Colonic mucosa (tissue), 4 donors: Measurements from ENCODE around the gene PIPOX. TPM values are rescaled to one million over a fixed set of nuclear protein-coding genes. Genes with fewer than 3 reads are reported as not detected.

ENCODE experiments used
- DNase-seq: peaks from one replicate; pipeline ENCODE4 v3.0.0-alpha.2; 2020
- H3K27ac ChIP-seq: fragments of 200-600 bp; one replicate; pipeline ENCODE4 v1.8.0; 2021
- H3K27me3 ChIP-seq: fragments of 200-600 bp; one replicate; pipeline ENCODE4 v1.8.0; 2021
- H3K36me3 ChIP-seq: fragments of 200-600 bp; one replicate; pipeline ENCODE4 v1.8.0; 2021
- H3K4me1 ChIP-seq: fragments of 200-600 bp; one replicate; pipeline ENCODE4 v1.8.0; 2021; ENCODE audit warnings: mild to moderate bottlenecking
- H3K4me3 ChIP-seq: fragments of 200-600 bp; one replicate; pipeline ENCODE4 v1.8.0; 2021
- H3K9ac ChIP-seq, 2 donors: one replicate each; pipeline ENCODE4 v1.7.0; 2013; ENCODE audit warnings: control low read depth in 2 of 2, low read depth in 2 of 2, low read length in 2 of 2
- H3K9me3 ChIP-seq: fragments of 200-600 bp; one replicate; pipeline ENCODE4 v1.8.0; 2021
- intact Hi-C: fragments of 100-400 bp; cut with DNase I; formaldehyde crosslinking; loops from one replicate; pipeline ENCODE4 v1.14.1; 2022
- total RNA-seq, 2 donors: library from RNA; stranded (reverse); fragmentation: NEBNext Ultra II Directional in 1 of 2; extraction: Animal tissue kit (Norgen Biotek cat#: 25700) in 1 of 2; gene quantifications; one replicate each; pipeline ENCODE4 v1.2.1, GENCODE V29; 2021
- TF ChIP-seq, protein P1 (sequence below): fragments of 200-600 bp; IDR thresholded peaks from one replicate; pipeline ENCODE4 v1.8.0; 2022; ENCODE audit warnings: antibody characterized with exemption, mild to moderate bottlenecking
- donor health status: healthy.
- donor health status: DM: no; HTN: no; CAD: no.
- donor health status: DM: no; HTN: no; CAD: no.

PIPOX gene
- total RNA-seq, 2 donors from 2014 or later: 0.90 to 1.4 TPM

DNA sequence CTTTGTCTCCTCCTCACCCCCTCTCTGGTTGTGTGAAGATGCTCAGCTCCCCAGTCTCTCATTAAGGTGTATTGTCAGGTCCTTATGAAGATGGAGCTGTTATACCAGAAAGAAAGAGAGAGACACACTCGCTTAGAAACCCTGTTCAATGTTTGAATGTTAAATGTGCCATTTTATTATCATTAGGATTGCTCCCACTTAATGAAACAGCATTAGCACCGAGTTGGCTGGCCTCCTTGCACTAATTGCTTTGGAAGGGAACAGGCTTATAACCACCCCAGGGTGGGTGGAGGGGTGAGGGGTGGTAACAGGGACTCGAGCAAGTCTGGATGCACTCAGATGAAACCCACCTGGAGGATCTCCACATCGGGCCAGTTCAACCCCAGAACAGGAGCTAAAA lies 14.4 kb downstream of the PIPOX start:
- intact Hi-C loops: no loop called here
- TF ChIP-seq, protein P1, sequence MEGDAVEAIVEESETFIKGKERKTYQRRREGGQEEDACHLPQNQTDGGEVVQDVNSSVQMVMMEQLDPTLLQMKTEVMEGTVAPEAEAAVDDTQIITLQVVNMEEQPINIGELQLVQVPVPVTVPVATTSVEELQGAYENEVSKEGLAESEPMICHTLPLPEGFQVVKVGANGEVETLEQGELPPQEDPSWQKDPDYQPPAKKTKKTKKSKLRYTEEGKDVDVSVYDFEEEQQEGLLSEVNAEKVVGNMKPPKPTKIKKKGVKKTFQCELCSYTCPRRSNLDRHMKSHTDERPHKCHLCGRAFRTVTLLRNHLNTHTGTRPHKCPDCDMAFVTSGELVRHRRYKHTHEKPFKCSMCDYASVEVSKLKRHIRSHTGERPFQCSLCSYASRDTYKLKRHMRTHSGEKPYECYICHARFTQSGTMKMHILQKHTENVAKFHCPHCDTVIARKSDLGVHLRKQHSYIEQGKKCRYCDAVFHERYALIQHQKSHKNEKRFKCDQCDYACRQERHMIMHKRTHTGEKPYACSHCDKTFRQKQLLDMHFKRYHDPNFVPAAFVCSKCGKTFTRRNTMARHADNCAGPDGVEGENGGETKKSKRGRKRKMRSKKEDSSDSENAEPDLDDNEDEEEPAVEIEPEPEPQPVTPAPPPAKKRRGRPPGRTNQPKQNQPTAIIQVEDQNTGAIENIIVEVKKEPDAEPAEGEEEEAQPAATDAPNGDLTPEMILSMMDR: no peak
- Histone ChIP-seq H3K27me3 (no peaks in the 10 kb centered on the region), H3K4me3 (no peak overlapping the region), H3K9ac (no peak overlapping the region), H3K4me1 (no peaks in the 10 kb centered on the region), H3K36me3 (no peaks in the 10 kb centered on the region), H3K27ac (no peak overlapping the region), H3K9me3 (no peaks in the 10 kb centered on the region)
- DNase-seq: no peak

DNA sequence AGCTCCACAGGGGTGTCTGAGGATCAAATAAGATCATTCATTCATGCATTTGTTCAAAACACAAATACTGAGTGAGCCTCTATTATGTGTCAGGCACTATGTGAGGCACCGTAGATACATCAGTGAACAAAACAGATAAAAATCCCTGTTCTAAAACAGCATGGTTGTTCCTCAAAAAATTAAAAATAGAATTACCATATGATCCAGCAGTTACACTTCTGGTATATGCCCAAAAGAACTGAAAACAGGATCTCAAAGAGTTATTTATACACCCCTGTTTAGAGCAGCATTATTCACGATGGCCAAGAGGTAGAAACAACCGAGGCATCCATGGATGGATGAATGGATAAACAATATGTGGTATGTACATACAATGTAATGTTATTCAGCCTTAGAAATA lies 15.4 kb downstream of the PIPOX start:
- Histone ChIP-seq H3K4me1 (no peaks in the 10 kb centered on the region), H3K27me3 (no peaks in the 10 kb centered on the region), H3K9ac (no peak overlapping the region), H3K27ac (no peak overlapping the region), H3K36me3 (no peaks in the 10 kb centered on the region), H3K4me3 (no peak overlapping the region), H3K9me3 (no peaks in the 10 kb centered on the region)
- intact Hi-C loops: no loop called here
- DNase-seq: no peak
- TF ChIP-seq, protein P1: no peak

DNA sequence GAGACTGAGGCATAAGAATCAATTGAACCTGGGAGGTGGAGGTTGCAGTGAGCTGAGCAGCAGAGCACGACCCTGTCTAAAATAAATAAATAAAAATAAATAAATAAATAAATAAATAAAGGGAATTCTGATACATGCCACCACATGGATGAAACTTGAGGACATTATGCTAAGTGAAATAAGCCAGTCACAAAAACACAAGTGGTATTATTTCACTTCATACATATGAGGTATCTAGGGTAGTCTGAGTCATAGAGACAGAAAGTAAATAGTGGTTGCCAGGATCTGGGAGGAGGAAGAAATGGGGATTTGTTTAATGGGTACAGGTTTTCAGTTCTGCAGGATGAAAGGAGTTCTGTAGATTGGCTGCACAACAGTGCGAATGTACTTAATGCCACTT lies 16.3 kb downstream of the PIPOX start:
- Histone ChIP-seq H3K27me3 (no peaks in the 10 kb centered on the region), H3K27ac (no peak overlapping the region), H3K9me3 (no peaks in the 10 kb centered on the region), H3K4me1 (no peaks in the 10 kb centered on the region), H3K9ac (no peak overlapping the region), H3K4me3 (no peak overlapping the region), H3K36me3 (no peaks in the 10 kb centered on the region)
- TF ChIP-seq, protein P1: no peak
- no peak for DNase-seq
- intact Hi-C loops: no loop called here

DNA sequence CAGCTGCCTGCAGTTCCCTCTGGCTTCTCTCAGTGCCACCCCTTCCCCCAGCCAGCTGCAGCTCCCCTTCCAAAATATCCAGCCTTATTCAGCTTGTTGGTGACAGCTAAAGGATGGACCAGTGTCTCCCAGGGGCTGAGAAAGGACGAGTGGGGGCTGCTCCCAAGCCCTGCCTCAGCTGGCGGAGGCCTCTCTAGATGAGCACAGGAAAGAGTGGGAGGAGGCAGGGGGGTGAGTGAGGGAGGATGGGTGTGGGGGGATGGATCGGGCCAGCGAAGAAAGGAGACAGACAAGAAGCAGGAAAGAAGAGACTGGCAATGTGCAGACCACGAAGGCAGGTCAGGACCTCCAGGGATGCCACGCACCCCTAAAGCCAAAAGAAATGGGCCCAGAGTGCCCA lies 17.5 kb downstream of the PIPOX start:
- intact Hi-C loops: no loop called here
- Histone ChIP-seq H3K4me1 (no peaks in the 10 kb centered on the region), H3K9ac (no peak overlapping the region), H3K27me3 (no peaks in the 10 kb centered on the region), H3K9me3 (no peaks in the 10 kb centered on the region), H3K36me3 (no peaks in the 10 kb centered on the region), H3K27ac (no peak overlapping the region), H3K4me3 (no peak overlapping the region)
- DNase-seq: no peak
- TF ChIP-seq, protein P1: no peak

DNA sequence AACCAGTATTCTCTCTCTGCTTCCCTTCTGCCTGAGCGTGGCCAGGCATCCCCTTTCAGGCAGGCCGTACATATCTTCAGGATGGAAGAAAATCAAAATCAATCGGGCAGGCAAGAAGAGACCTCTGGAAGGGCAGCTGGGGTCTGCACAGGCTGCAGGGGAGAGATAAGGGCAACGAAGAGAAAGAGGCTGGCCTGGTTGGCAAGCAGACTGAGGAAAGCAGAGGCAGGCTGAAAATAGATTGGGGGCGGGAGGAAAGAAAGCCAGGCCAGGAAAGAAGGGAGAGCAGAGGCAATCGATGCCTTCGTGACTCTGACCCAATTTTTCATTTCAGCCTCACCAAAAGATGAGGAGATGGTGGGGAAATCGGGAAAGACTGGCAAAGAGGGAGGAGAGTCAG lies 18.1 kb downstream of the PIPOX start:
- H3K9ac ChIP-seq: no peak overlapping the region
- intact Hi-C loops: no loop called here
- TF ChIP-seq, protein P1: no peak

DNA sequence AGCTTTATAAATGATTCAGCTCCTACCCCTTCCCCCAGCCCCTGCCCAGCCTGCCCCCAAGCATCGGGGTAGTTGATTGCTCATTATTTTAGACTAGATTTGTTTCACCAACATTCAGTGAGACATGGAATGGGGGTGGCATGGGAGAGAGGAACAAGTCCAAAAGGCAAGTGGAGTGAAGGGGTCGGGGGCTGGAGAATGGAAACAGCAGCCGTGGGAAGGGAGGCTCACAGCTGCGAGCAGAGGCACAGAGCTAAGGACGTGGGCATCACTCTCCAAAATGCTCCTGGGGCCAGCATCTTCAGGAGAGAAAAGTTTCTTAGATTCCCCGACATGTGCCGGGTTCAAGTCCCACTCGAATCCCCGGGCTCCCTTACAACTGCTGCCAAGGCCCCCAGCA lies 19.3 kb downstream of the PIPOX start:
- Histone ChIP-seq H3K36me3 (no peaks in the 10 kb centered on the region), H3K9ac (no peak overlapping the region), H3K4me1 (no peaks in the 10 kb centered on the region), H3K9me3 (no peaks in the 10 kb centered on the region), H3K27me3 (no peaks in the 10 kb centered on the region), H3K27ac (no peak overlapping the region), H3K4me3 (no peak overlapping the region)
- no peak for DNase-seq
- intact Hi-C loops: no loop called here
- TF ChIP-seq, protein P1: no peak

More for the DNA sequence above, 18.1 kb downstream of the PIPOX start:
- no peaks in the 10 kb centered on the region for H3K27me3 ChIP-seq
- no peaks in the 10 kb centered on the region for H3K36me3 ChIP-seq
- no peak overlapping the region for H3K27ac ChIP-seq
- no peak overlapping the region for H3K4me3 ChIP-seq
- no peaks in the 10 kb centered on the region for H3K9me3 ChIP-seq
- no peak for DNase-seq
- H3K4me1 ChIP-seq: no peaks in the 10 kb centered on the region
